ENCODE data around the gene TSPO. TPM values are rescaled to one million over a fixed set of nuclear protein-coding genes. Genes with fewer than 3 reads are reported as not detected.
"Not testable (repeated sequence)": the region's sequence is repeated elsewhere in the genome, so short reads cannot be mapped to it uniquely, and the experiment has no call there.

The TSPO gene
- total RNA-seq, 4 donors from 2014 or later = 346 to 897 (median 746) TPM

DNA sequence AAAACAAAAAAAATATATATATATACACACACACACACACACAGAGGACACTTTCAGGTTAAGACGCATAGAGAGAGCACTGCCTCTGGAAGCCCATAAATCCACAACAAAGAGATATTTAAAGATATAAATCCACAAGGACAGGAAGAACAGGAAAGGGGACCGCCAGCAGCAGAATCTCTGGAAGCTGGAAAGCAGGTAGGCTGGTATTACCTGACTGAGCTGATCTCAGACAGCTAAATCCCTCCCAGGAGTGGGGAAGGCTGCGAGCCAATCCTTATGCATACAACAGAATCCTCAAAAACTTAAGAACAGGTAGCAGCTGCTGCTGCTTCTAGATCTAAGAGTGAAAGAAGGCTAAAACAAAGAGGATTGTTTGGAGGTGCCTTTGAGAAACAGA is 6.4 kb upstream of the TSPO start:
- Histone ChIP-seq H3K4me1 (peaks cover 39% of the 10 kb centered on the region), H3K4me3 (no peak overlapping the region), H3K36me3 (peaks cover 7% of the 10 kb centered on the region), H3K27me3 (no peaks in the 10 kb centered on the region), H3K27ac (peak overlapping the region; percentile 57), H3K9me3 (no peaks in the 10 kb centered on the region)
- peak in 1 of 3 donors; percentile 35 for TF ChIP-seq POLR2AphosphoS5 (IDR thresholded peaks at IDR 0.05)
- TF ChIP-seq, protein P1, sequence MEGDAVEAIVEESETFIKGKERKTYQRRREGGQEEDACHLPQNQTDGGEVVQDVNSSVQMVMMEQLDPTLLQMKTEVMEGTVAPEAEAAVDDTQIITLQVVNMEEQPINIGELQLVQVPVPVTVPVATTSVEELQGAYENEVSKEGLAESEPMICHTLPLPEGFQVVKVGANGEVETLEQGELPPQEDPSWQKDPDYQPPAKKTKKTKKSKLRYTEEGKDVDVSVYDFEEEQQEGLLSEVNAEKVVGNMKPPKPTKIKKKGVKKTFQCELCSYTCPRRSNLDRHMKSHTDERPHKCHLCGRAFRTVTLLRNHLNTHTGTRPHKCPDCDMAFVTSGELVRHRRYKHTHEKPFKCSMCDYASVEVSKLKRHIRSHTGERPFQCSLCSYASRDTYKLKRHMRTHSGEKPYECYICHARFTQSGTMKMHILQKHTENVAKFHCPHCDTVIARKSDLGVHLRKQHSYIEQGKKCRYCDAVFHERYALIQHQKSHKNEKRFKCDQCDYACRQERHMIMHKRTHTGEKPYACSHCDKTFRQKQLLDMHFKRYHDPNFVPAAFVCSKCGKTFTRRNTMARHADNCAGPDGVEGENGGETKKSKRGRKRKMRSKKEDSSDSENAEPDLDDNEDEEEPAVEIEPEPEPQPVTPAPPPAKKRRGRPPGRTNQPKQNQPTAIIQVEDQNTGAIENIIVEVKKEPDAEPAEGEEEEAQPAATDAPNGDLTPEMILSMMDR (IDR thresholded peaks at IDR 0.05) = no peak
- 44% methylated on average over 3 of the region's 3 CpGs for WGBS
- no peak for DNase-seq (ENCODE audit: low spot score in 2 of 2)

DNA sequence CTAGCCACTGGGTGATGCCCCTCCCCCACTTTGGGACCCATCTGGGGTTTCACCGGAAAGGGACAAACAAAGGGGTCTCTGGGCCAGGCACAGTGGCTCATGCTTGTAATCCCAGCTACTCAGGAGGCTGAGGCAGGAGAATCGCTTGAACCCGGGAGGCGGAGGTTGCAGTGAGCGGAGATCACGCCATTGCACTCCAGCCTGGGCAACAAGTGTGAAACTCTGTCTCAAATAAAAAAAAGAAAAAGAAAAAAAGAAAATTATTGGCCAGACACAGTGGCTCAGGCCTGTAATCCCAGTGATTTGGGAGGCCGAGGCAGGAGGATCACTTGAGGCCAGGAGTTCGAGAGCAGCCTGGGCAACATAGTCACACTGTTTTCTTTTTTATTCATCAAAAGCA is 6.0 kb upstream of the TSPO start:
- peak overlapping the region; percentile 57 for H3K27ac ChIP-seq
- H3K4me3 ChIP-seq; H3K9me3 ChIP-seq; DNase-seq (ENCODE audit: low spot score in 2 of 2); H3K36me3 ChIP-seq; H3K27me3 ChIP-seq: not testable (repeated sequence)
- WGBS = 86% methylated on average over 8 of the region's 8 CpGs
- peaks cover 39% of the 10 kb centered on the region for H3K4me1 ChIP-seq

- DNase-seq (ENCODE audit: low spot score in 2 of 2); H3K27me3 ChIP-seq; H3K36me3 ChIP-seq; H3K4me3 ChIP-seq; H3K27ac ChIP-seq; H3K9me3 ChIP-seq: not testable (repeated sequence)
- WGBS = 89% methylated on average over 15 of the region's 15 CpGs
- H3K4me1 ChIP-seq = peaks cover 44% of the 10 kb centered on the region
Observed at GRCh38 chr22:43146332-43146731, 5.0 kb upstream of the TSPO start.

DNA sequence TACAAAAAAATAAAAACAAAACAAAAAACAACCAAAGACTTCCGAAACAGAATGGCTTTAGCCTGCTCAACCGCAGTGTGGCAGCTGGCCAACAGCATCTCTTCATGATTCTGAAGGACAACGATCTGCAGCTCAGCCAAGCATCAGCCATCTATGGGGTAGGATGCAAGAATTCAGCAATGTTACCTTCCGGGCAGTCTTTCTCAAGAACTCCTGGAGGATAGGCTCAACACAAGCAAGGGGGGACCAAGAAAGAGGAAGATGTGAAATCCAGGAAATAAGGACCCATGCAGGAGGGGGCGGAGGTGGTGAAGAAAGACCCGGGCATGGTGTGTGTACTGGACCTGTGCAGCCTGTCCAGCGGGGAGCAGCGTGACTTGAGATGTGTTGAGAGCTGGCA is 3.5 kb upstream of the TSPO start:
- Histone ChIP-seq H3K4me3 (no peak overlapping the region), H3K36me3 (no peaks in the 10 kb centered on the region), H3K27ac (no peak overlapping the region), H3K27me3 (no peaks in the 10 kb centered on the region), H3K9me3 (no peaks in the 10 kb centered on the region), H3K4me1 (peaks cover 44% of the 10 kb centered on the region)
- no peak for DNase-seq (ENCODE audit: low spot score in 2 of 2)
- 65% methylated on average over 8 of the region's 8 CpGs for WGBS
- TF ChIP-seq EP300 (IDR thresholded peaks at IDR 0.05) (no peak), POLR2AphosphoS5 (IDR thresholded peaks at IDR 0.05) (no peak), POLR2A (IDR thresholded peaks at IDR 0.05) (no peak)
- TF ChIP-seq, protein P1 (IDR thresholded peaks at IDR 0.05) = no peak

DNA sequence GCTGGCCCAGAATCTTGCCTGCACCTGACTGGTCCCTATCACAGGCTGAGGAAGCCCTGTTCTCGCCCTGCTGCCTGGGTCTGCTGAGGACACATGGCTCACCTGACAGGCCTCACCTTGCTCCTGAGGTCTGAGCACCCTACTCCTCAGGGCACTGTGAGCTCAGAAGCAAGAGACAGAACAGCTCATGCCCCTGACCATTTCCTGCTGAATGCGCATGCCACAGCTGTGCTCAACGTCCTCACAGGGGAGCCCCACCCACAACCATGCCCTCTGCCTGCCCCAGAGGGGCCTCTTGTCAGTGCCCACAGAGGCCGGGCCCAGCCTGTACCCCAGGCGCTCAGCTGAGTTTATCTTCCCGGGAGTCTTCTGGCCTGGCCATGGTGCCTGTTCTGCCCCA is 2.8 kb upstream of the TSPO start:
- WGBS = 20% methylated on average over 1 of the region's 6 CpGs
- peak overlapping the region; percentile 14 for H3K27ac ChIP-seq
- H3K27me3 ChIP-seq = no peaks in the 10 kb centered on the region
- no peaks in the 10 kb centered on the region for H3K36me3 ChIP-seq
- H3K4me3 ChIP-seq = no peak overlapping the region
- DNase-seq (ENCODE audit: low spot score in 2 of 2) = no peak
- TF ChIP-seq, protein P1 (IDR thresholded peaks at IDR 0.05) = no peak
- TF ChIP-seq POLR2A (IDR thresholded peaks at IDR 0.05) (no peak), POLR2AphosphoS5 (IDR thresholded peaks at IDR 0.05) (no peak), EP300 (IDR thresholded peaks at IDR 0.05) (no peak)
- no peaks in the 10 kb centered on the region for H3K9me3 ChIP-seq
- H3K4me1 ChIP-seq = peaks cover 42% of the 10 kb centered on the region

GRCh38 chr22:43150731-43151206 is 590 bp upstream of the TSPO start:
- H3K4me1 ChIP-seq = peaks cover 59% of the 10 kb centered on the region
- peak overlapping the region; percentile 80 for H3K4me3 ChIP-seq
- H3K27me3 ChIP-seq = no peaks in the 10 kb centered on the region
- H3K9me3 ChIP-seq = no peaks in the 10 kb centered on the region
- 26% methylated on average over 4 of the region's 15 CpGs for WGBS
- TF ChIP-seq, protein P1 (IDR thresholded peaks at IDR 0.05) = no peak
- TF ChIP-seq EP300 (IDR thresholded peaks at IDR 0.05) (no peak), POLR2AphosphoS5 (IDR thresholded peaks at IDR 0.05) (no peak), POLR2A (IDR thresholded peaks at IDR 0.05) (no peak)
- no peaks in the 10 kb centered on the region for H3K36me3 ChIP-seq
- DNase-seq (ENCODE audit: low spot score in 2 of 2) = peak in 1 of 2 donors; percentile 70
- peak overlapping the region; percentile 94 for H3K27ac ChIP-seq
